Effector CD8-positive, alpha-beta T cell (primary cell): ENCODE results near the gene TRAM2.

Experiments
- DNase-seq: peaks from one replicate; lab custom pipeline; 2025; lab: John Stamatoyannopoulos, UW

The TRAM2 gene

DNA sequence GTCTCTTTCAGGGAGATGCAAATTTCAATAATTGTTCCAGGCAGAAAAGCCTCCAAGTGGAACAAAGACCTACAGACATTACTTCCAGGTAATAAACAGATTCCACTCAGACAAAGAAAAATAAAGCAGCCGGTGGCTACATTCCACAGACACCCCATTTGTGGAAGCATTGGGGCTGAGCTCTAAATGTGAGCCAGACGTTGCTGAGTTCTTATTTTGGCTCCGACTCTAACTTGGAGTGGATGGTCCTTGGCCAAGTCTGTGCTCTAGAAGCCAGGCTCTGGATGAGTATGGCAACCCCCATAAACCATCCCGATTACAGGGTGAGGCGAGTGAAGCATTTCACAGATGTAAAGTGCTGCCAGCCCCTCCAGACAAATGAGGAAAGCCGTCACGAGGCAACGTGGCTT is 6.6 kb downstream of the TRAM2 start:
- DNase-seq, result no peak

DNA sequence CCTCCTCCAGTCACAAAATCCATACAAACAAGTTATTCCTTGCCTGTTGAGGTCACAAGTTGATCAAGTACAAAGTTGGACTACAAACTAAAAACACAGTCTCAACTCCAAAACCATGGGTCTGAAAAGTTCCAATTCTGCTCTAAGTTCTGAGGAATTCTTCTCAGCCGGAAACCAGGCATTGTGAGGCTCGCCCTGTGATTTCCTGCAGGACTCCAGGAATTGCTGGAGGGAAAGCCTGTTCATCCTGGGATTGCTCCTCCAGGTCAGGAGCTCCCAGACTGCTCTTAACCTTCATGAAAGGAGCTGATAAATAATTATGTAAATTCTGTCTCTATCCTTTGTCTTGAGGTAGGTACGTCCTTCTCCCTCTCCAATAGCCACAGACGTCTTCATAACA is 8.5 kb downstream of the TRAM2 start:
- no peak for DNase-seq

DNA sequence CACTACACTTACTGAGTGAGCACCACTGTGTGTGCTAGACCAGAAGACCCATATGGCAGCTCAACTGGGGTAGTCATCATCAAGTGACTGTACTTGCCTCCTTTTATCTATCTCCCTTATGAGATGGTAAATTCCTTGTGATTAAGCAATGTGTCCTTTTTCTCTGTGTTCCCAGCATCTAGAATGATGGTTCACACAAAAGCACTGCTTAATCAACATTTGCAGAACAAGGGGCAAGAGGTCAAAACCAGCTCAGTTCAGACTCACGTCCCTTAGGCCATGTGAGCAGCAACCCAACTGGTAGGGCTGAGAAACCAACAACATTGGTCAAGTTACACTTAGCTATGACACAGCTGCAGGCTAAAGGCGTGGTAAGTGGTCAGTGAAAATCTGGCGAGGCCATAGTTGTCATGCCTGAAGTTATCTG is 10.0 kb downstream of the TRAM2 start:
- DNase-seq, result no peak

DNA sequence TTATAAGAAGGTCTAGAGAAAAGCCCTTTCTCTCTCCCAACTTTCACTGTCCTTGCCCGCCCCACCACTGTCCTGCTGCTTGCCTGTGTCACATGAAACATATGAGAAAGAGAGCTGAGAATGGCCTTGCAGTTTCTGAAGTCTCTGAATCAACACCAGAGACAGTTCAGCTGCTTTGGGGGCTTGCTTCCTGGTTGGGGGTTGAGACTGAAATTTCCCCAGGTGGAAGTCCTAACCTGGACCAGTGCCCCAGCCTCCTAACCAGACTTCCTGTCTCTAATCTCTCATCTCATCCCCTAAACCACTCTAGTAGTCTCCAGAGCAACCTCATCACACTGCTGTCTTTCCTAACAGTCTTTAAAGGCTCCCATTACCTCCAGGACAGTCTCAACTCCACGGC is 10.7 kb downstream of the TRAM2 start:
- DNase-seq, result no peak

DNA sequence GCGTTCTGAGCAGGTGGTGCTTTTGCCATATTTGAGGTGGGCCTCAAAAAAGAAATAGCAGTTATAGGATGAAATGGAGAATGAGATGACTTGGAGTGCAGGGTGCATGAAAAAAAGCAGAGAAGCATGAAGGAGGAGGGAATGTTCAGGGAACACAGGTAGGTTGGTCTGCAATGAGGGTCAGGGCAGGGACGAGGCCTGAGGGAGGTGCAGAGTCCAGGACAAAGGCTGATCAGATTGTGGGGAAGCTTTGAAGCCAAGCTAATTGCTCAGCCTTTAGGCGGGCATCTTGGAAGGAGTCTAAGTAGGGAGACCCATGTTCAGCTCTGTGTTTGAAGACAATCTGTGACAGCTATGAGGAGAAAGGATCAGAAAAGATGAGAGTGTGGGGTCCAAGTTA is 12.0 kb downstream of the TRAM2 start:
- no peak for DNase-seq

DNA sequence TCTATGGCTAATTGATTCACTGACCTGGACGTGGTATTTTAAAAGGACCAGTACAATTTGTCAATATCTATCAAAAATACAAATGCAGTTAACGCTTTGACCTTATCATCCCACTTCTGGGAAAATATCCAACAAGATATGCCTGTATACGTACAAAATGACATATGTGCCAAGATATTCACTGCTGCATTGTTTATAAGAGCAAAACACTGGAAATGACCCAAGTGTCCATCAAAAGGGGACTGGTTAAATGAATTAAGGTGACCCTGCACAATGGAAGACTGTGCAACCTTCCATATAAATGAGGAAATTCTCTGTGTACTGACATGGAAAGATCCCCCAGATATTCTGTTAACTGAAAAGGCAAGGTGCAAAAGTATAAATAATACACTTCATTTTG is 13.9 kb downstream of the TRAM2 start:
- DNase-seq, result no peak

DNA sequence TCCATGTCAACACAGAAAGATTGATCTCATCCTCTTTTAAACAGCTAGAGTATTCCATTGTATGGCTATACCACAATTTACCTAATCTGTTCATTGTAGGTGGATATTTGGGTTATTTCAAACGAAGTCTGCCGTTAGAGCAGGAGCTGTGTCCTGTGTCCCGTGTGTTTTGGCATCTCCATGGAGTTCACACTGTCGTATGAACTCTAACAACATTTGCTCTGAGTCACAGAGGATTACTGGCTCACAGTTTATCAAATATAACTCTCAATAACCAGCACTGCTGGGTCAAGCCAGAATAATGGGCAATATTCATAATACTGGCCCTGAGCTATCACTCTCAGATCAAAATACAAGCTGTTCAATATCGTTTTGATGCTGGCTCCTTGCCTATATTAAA is 16.4 kb downstream of the TRAM2 start:
- DNase-seq, result no peak

DNA sequence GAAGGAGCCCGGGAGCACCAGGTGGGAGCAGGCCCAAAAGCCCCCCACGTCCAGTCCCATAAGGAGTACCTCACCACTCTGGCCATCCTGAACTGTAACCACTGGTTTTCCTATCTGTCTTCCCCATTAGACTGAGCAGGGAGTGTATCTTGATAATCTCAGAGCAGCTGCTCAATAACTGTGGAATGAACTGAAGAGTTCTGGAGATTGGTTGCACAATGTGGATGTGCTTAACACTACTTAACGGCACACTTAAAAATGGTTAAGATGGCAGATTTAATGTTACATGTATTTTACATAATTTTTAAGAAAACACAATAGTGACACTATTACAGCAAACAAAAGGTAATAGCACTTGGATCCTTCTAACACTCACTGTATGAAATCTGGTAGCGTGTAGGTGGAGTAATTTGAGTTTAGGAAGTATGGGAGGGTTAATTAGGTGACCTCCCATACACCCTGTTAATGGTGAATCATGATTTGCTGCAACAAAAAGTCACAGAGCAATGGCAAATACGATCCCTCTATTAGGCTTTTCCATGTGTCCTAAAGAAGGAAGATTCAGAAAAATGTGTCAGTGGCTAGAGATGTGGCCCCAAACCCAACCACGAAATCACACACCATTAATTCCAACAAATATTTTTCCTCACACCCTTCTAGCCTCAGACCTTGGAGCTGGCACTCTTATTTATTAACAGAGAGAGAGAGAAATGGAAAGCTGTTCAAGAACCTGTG is 18.4 kb downstream of the TRAM2 start:
- no peak for DNase-seq

DNA sequence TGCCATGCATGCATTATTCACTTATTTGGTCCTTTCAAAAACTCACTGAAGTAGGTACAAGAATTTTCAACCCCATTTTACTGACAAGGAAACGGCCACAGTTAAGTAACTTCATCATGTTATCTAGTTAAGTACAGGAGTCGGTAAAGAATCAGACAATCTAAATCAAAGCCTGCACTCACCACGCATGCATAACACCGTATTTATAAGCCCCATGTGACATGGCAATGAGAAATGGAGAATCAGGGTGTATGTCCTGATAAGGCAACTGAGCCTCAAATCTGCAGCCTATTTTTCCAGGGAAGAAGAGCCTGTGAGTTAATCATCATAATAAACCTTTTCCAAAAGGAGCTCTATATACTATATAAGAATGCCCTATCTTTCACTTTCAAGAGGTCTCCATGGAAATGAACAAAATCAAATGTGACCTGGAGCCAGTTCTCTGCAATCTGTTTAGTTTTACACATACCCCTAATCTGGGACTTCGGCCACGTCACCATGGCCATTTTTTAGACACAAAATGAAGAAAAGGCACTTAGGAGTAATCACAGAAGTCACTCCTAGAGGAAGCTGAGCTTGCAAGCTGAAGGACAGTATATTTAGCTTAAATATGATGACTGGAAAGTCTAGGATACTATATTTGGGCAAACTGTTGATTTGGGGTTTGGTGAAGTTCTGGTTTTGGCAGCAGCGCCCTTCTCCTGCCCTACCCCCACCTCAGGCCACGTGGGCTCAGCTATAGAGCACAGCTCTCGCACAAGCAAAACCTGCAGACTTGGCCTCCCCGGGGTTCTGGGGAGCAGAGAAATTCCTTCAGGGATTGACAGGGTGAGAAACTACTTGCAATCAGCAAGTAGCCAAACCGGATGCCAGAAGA is 19.2 kb downstream of the TRAM2 start:
- DNase-seq, result no peak

DNA sequence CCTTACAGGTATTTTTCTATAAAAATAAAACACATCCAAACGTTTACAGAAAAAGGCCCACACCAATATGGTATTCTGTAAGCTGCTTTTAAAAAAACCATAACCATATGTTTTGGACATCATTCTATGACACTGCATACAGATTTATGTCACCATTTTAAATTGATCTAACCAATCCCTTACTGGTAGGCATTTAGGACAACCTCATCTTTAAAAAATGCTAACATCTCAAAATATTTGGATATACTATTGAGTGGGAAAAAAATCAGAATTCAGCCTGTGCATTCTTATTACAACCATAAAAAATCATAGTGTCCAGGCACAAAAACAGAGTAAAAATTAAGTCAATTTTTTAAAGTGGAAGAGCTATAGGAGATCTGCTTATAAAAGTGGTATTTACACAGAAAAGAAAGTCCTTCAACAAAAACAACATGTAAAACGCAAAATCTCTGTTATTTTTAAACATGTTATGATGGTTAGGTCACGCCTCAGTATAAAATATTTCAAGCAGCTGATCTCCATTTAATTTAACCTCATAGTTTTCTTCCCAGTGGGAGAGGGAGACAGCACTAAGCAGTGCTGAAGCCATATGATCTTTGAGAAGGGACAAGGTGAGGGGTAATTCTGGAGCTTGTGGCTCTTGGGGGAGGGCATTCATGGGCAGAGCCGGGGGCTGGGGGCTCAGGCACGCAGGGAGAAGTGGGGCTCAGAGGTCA is 21.2 kb downstream of the TRAM2 start:
- DNase-seq, result no peak

DNA sequence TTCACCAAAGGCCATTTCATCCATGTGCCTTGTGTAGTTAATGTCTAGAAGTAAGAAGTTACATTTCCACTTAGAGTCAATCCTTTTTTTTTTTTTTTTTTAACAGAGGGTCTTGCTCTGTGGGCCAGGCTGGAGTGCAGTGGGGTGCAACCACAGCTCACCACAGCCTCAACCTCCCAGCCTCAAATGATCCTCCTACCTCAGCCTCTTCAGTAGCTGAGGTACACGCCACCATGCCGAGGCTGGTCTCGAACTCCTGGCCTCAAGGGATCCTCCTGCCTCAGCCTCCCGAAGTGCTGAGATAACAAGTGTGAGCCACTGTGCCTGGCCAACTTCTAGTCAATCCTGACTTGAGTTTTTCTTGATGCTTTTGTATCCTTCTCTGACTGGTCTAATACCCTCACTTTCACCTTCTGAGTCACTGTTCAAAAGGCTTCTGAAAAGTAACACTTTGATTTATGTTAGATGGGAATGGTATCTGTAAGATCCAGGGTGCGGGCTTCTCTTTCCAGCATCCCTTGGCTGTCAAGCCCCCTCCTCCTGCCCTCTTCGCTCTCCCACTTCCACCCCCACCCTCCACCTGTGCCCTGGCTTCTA is 22.1 kb downstream of the TRAM2 start:
- DNase-seq, result no peak

DNA sequence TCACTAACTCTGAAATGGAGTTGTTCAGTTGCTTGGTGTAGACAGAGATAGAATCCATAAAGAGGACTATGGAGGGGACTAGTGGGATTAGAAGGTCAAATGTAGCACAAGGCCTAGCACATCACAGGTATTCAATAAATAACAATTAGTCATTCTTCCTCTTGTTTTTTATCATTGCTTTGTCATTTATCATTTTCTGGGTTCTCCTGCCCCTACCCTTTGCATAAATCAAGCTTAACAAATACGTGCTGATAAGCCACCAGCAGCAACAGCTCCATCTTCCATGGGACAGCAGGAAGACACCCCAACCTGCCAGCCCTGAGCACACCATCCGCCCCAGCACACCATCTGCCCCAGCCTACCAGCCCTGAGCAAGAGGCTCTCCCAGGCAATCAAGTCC is 23.1 kb downstream of the TRAM2 start:
- no peak for DNase-seq

DNA sequence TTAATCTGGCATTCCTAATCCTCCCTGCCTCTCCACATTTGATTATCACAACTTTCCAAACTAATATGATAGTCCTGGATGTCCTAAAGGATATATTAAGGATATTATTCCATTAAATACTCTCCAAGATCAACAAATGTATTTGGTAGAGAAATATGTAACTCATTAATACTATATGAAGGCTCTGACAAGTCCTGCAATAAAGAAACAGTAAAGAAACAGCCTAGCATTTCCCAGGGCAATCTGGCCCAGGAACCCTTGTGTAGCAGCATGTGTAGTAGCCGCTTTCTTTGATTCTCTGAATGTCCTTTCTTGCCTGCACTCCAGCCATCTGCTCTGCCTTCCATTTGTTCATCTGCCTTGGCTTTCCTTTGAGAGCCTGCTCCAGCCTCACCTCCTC is 23.7 kb downstream of the TRAM2 start:
- DNase-seq, result no peak

DNA sequence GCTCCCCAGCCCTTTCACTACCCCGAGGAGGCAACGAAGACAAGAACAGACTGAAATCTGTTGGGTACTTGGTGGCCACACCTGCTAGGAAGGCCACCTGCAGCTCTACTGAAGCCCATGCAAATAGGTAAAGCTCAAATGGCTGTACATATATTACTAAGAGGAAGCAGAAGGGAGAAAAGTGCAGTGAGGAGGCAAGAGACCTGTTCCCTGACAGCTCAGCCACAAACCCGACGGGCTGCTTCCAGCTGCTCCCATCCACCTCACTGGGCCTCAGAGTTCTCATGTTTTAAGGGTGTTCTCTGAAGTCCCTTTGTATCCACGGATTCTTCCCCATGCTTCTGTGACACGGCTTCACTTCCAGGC is 24.6 kb downstream of the TRAM2 start:
- no peak for DNase-seq

DNA sequence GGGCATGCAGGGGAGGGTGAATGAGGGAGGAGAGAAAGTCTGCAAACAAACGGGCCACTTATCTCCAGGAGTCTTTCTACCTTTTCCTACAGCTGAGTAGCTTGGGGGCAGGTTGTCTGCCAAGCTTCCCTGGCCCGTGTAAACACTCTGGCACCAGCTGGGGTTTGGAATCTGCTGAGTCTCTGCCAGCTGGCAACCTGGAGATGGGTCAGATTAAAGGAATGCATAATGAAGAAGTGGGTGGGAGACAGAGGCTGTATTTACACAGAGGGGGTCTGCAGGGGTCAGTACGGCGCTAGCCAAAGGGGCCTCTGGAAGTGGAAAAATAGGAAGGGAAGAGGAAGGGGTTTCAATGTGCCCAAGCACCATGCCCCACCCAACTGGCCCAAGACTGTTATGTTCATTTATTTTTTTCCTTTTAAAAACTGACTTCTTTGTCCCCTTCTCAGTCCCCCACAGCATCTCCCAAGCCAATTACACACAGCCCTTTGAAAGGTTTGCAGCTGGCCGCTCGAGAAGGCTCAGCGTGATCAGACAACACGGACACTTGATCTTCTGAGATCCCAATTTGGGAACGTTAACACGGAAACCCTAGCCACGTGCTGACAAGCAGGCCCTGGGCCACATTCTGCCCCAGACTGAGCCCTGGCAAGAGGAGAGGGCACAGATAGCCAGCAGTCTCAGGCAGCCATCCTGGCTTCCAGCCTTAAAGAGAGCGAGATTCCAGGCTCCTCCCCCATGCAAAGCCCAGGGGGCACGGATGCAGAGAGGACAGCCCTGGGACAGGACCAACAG is 25.2 kb downstream of the TRAM2 start:
- DNase-seq, result no peak

DNA sequence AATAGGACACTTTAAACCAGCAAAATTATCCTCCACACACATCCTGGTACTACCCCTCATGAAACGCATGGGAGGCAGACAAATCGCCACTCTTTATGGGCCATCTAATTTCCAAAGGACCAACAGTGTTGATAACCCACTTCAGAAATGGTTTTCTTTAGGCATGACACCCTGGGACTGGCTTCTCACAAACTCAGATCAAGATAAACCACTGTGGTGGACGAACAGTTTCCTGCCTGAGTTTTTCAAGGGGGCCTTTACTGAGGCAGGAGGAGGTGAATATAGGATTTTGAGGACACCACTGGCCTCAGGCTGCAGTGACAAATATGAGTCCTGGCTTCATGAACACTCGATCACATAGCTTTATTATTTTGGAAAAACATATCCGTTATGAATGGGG is 26.0 kb downstream of the TRAM2 start:
- DNase-seq, result no peak

DNA sequence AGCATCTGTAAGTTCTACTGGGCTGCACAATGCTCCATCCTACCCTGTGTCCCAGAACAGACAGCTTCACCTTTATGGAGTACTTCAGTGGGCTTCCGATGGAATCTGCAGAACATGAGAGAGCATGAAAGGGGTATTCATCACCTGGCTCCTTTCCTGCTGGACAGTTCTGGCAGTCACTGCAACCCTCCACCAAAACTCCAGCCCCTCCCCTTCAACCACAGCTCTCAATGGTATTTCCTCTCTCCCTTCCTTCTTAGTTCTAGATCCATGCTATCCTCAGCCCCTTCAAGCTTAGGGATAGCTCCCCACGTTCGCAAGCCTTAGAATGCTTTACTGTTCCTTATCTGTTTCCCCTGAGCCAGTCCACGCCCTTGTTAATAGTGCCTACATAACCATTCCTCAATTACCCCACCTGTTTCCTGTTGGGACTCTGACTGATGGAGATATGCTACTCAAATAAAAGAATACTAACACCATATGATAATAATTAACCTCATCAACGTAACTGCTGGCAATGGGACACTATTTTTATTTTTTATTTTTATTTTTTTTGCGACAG is 26.8 kb downstream of the TRAM2 start:
- no peak for DNase-seq

DNA sequence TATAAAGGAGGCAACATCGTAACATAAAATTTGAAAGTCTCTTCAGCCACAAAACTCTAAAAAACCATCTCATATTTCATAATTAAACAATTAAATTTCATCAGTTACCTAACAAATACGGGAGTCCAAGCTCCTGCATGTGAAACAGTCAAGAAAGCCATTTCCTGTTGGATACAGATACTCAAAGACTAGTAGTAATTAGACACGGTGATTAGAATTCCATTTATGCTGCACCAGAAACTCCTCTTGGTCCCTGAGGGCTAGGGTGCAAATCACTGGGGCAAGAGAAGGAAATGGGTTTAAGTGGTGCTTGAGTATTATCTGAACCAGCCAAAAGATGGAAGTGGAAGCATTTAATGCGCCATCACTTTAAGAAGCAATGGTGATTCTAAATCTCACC is 27.4 kb downstream of the TRAM2 start:
- DNase-seq, result no peak

DNA sequence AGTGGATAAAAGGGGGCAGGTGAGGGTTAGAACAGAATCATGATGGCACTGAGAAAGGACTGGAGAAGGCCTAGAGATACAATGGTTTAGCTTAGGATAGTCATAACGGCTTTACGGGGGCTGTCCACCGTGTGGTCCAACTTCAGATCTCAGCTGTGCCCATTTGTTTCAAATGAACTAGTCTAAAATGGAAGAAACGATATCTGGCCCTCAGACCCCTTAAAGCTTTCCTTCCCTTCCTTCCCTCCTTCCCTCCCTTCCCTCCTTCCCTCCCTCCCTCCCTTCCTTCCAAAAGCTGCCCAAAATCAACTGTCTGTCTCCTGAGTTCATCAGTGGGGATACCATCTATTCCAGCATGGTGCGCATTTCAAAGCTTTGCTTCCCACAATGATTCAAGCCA is 27.9 kb downstream of the TRAM2 start:
- DNase-seq, result no peak

DNA sequence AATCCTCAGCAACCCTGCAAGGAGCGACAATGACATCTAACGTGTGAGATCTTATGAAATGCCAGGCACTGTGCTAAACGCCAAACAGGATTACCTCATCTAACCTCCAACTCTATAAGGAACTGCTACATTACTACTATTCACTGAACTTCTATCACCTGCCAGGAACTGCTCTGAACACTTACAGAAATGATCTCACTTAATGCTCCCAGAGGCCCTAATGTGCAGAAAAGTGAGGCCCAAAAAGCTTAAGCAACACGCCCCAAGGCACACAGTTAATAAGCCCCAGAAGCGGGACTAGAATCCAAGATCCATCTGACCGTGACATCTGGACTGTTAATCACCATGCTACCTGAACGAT is 28.5 kb downstream of the TRAM2 start:
- DNase-seq, result no peak

DNA sequence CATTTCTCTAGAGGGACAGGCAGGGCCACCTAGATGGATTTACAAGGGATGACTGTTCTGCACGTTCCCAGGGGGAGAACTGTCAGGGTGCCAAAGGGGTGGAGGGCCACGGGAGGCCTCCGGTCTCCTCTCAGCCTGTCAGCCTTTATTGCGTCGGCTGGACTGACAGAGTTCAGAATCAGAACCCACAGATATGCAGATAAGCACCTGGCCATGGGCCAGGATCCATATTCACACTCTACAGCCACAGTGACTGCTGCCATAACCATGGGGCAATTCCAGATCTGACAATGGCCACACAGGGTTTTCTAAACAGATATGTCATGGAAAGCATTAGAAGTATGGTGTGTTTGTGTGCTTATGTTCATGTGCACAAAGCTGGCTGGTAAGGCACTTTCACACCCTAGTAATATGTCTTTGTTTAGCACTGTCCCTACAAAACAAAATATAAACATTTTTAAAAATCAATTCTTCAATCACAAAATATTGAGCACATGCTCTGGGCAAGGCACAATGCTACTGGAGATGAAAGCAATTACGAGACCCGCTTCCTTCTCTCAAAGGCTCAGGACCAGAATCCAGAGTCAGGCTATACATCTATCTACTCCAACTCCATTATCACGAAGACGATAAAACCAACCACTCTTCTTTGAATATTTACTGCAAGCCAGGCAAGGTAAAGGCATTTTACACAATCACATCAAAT is 29.1 kb downstream of the TRAM2 start:
- no peak for DNase-seq
